Measurements from ENCODE around the gene RBM18.
A peak's percentile ranks its signal among the peaks of the same experiment; 100 is the strongest.

The RBM18 gene

DNA sequence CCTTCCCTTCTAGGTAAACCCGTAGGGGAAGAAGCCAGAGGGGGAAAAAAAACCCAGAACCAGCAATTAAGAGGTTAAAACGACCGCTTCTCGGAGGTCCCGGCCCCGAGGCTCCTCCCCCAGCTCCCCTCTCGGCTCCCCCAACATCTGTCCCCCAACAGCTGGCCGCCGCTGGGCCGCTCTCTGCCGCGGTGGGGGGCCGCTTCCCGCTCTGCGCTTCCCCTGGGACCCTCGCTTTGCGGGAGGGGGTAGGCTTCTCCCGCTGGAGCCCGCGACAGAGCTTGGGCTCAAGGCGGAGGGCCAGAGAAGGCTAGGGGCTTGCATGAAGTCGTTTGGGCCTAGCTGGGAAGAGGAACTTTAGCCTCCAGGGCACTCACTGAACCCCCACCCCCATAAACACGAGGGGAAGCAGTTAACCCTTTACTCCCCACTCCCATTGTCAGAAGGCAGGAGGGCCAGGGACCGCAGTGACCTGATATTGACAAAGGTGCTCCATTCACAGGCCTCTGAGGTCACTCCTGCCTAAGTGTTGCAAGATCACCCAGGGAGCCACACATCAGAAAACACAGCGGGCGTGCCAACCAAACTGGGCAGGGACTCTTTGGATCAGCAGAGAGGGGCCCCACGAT, 43.3 kb downstream of the RBM18 start:
- ChIA-PET CTCF (interaction anchor here (0.7 to 0.8 kb wide), 2 partner anchors 34 to 649 kb away, joined by 3 read pairs; no protein-coding TSS in a partner anchor), POLR2A (ENCODE audit: low non-redundant PET) (no interaction called here)
- TF ChIP-seq, protein P1, sequence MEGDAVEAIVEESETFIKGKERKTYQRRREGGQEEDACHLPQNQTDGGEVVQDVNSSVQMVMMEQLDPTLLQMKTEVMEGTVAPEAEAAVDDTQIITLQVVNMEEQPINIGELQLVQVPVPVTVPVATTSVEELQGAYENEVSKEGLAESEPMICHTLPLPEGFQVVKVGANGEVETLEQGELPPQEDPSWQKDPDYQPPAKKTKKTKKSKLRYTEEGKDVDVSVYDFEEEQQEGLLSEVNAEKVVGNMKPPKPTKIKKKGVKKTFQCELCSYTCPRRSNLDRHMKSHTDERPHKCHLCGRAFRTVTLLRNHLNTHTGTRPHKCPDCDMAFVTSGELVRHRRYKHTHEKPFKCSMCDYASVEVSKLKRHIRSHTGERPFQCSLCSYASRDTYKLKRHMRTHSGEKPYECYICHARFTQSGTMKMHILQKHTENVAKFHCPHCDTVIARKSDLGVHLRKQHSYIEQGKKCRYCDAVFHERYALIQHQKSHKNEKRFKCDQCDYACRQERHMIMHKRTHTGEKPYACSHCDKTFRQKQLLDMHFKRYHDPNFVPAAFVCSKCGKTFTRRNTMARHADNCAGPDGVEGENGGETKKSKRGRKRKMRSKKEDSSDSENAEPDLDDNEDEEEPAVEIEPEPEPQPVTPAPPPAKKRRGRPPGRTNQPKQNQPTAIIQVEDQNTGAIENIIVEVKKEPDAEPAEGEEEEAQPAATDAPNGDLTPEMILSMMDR (conservative IDR thresholded peaks at IDR 0.05; ENCODE audit: low read depth) = no peak
- no peak overlapping the region for H3K27ac ChIP-seq
- DNase-seq (ENCODE audit: low spot score) = no peak

DNA sequence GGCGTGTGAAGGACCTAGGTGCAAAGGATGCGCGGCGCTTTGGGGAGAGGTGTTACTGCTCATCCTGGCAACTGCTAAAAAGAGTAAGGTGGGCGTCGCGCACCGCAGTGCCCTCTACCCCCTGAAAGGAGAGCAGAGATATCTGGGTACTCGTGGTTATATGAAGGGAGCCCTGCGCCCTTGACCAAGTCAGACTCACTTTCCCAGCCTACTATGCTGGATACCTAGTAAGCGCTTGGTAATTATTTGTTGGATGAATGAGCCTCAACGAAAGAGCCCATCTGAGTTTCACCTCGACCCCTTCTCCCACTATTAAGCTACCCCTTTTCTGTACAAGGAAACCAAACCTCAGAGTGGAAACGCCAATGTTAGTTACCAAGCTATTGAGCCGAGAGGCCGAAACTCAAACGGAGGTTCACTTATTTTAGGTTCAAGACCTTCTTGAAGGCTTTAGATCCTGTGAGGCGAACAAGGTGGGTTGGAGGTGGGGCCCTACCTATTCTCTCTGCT, 43.9 kb downstream of the RBM18 start:
- no peak for DNase-seq (ENCODE audit: low spot score)
- H3K27ac ChIP-seq = no peak overlapping the region
- ChIA-PET POLR2A (ENCODE audit: low non-redundant PET) (no interaction called here), CTCF (interaction anchor here (0.6 to 0.8 kb wide), 3 partner anchors 34 to 1062 kb away, joined by 3 read pairs; no protein-coding TSS in a partner anchor)
- TF ChIP-seq, protein P1 (conservative IDR thresholded peaks at IDR 0.05; ENCODE audit: low read depth) = no peak

DNA sequence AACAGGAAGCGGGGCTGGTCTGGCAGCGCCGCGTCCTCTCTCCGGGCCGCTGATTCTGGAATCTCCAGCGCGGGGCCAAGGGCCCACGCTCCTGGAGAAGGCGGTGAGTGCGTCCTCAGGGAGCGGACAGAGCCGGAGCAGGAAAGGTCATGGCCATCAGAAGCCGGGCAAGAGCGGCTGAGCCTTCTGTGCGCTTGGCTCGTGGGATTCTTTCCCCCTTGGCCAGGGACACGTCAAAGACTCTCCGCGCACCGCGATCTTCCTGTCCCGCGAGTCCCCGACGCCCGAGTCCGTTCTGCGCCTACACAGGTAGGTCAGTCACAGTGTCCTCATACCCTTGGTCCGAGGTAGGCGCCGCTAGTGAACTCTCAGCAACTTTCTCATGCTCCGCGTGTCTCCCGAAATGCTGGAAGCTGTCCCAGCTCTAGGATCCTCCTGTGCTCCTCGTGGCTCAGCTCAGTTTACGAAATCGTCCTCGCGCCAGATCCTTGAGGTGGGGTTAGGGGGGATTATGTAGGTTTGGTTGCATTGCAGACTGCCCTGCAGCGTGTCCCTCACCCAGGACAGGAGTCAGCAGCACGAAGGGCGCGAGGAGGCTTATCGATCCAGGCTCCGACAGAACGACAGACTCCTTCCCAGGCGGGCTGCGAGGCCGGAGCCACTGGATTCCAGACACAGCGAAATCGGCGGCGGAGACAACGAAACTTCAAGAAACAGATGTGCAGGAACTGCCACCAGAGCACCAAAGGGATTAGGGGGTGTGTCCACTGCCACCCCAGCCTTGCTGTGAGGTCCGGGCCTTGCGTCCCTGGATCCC, 44.6 kb downstream of the RBM18 start:
- DNase-seq (ENCODE audit: low spot score) = no peak
- TF ChIP-seq, protein P1 (conservative IDR thresholded peaks at IDR 0.05; ENCODE audit: low read depth) = no peak
- CTCF ChIA-PET = interaction anchor here (0.6 kb wide), 1 partner anchor 1063 kb away, joined by 3 read pairs; no protein-coding TSS in a partner anchor
- POLR2A ChIA-PET (ENCODE audit: low non-redundant PET) = no interaction called here
- H3K27ac ChIP-seq = no peak overlapping the region

DNA sequence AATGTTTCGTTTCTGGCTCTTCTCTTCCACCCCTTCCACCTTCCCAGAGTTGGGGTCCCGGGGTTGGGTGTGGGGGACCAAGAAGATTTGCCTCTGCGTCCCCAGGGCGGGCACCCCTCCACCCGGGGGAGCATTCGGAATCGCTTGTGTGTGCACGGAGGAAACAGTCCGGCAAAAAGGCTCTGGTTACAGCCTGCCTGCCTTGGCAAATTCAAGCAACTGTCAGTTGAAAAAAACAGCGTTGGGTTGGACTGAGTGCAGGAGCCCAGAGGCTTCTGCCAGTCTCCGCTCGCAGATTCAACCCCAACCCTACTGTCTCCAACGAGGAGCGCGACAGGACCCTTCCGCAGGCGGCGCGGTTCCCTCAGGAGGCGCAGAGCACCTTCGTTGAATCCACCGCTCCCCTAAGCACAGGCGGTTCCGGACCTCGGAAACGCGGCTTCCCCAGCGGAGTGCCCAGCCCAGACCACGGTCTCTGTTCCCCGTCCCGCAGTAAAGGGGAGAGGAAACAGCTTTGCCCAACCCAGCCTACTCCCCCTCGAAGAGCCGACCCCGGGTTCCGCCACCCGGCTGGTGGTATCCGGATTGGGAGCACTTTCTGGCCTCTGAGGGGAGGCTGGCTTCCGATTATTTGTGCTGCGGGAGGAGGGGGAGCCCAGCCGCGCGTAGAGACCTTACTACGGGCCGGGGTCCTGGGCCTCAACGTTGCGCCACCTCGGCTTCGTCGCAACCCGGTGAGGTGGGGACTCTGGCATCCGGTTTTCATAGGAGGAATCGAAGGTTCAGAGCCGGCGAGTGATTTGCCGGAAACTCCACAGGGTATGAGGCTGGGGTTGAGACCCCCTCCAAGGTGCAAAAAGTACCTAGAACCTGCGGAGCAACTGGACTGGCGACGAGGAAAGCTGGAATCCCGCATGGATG, 45.4 kb downstream of the RBM18 start:
- H3K27ac ChIP-seq = no peak overlapping the region
- no peak for DNase-seq (ENCODE audit: low spot score)
- ChIA-PET CTCF (no interaction called here), POLR2A (ENCODE audit: low non-redundant PET) (no interaction called here)
- TF ChIP-seq, protein P1 (conservative IDR thresholded peaks at IDR 0.05; ENCODE audit: low read depth) = no peak

DNA sequence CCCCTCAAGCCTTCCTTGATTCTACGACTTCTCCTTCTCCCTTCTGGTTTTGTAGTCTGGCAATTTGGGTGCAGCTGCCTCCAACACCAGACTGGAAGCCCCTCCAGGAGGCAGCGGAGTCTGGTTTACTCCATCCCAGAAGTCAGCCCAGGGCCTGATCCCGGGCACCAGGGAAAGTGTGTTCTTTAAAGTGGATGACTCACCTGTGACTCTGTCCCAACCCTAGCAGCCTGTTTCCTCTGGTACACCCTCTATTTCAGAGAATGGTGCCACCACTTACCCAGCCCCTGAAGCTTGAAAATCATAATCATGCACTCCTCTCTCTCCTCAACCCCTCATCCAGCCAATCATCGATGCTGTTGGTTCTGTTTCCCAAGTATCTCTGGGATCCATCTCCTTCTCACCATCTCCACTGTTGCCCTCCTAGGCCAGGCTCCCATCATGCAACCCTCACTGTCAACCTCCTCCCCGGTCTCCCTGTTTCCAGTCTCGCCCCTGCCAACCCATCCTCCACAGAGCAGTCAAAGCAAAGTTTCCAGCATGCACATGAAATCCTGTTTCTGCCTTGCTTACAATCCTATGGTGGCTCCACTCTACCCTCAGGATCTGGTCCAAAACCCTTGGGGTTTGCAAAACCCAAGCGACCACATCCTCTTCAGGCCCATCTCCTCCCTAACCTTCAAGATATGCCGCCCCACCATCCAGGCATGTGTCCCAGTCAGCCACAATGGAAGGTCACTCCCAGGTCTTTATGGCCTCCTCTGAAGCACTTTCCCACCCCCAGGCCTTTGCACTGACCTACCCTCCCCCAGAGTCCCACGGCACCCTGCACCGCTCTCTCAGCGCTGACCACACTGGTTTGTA, 46.3 kb downstream of the RBM18 start:
- POLR2A ChIA-PET (ENCODE audit: low non-redundant PET) = no interaction called here
- peak; percentile 55 for DNase-seq (ENCODE audit: low spot score)
- no peak overlapping the region for H3K27ac ChIP-seq
- TF ChIP-seq, protein P1 (conservative IDR thresholded peaks at IDR 0.05; ENCODE audit: low read depth) = no peak
- CTCF ChIA-PET = no interaction called here

All from RWPE1 (cell line).